ENCODE results near the gene MAB21L3. TPM values are rescaled to one million over a fixed set of nuclear protein-coding genes. Genes with fewer than 3 reads are reported as not detected.

The MAB21L3 gene
- total RNA-seq, 2 experiments from 2014 or later = not detected

DNA sequence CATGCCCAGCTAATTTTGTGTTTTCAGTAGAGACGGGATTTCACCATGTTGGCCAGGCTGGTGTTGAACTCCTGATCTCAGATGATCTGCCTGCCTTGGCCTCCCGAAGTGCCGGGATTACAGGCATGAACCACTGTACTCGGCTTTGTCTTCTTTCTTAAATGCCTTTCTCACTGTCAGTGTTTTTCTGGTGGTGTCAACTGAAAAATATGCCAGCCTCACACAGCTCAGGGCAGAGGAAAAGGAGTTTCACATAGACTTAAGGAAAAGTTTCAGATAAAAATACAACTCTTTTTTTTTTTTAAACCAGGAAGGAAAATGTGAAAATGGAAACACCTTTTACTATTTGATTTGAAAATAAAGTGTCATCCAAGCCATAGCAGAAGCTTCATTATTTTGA, 4.6 kb upstream of the MAB21L3 start:
- no peaks in the 10 kb centered on the region for H3K9me3 Mint-ChIP-seq
- CTCF ChIA-PET = no interaction called here
- H3K36me3 Mint-ChIP-seq (ENCODE audit: low read depth) = no peaks in the 10 kb centered on the region
- no peak overlapping the region for H3K27ac Mint-ChIP-seq
- no peak overlapping the region for H3K4me3 Mint-ChIP-seq
- H3K27me3 Mint-ChIP-seq = peaks cover 7% of the 10 kb centered on the region
- peaks cover 2% of the 10 kb centered on the region for H3K4me1 Mint-ChIP-seq (ENCODE audit: low read depth)
- intact Hi-C loops (cut with micrococcal nuclease) = no loop called here
- ATAC-seq (no peak), DNase-seq (no peak)
- POLR2A ChIA-PET = no interaction called here
- TF ChIP-seq, protein P1, sequence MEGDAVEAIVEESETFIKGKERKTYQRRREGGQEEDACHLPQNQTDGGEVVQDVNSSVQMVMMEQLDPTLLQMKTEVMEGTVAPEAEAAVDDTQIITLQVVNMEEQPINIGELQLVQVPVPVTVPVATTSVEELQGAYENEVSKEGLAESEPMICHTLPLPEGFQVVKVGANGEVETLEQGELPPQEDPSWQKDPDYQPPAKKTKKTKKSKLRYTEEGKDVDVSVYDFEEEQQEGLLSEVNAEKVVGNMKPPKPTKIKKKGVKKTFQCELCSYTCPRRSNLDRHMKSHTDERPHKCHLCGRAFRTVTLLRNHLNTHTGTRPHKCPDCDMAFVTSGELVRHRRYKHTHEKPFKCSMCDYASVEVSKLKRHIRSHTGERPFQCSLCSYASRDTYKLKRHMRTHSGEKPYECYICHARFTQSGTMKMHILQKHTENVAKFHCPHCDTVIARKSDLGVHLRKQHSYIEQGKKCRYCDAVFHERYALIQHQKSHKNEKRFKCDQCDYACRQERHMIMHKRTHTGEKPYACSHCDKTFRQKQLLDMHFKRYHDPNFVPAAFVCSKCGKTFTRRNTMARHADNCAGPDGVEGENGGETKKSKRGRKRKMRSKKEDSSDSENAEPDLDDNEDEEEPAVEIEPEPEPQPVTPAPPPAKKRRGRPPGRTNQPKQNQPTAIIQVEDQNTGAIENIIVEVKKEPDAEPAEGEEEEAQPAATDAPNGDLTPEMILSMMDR (IDR thresholded peaks at IDR 0.05) = no peak

DNA sequence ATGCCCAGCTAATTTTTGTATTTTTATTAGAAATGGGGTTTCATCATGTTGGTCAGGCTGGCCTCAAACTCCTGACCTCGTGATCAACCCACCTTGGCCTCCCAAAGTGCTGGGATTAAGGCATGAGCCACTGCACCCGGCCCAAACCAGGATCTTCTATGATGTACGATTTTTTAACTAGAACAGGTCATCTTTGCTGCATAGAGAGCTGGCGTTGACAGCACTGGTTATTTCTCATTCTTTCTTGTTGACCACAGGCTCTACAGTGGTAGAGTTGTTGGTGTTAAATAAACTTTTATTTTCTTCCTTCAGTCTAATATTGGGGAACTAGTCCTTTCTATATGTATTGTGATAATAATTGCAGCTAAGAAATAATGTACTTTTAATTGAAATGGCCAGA, 3.8 kb upstream of the MAB21L3 start:
- CTCF ChIA-PET = no interaction called here
- no peaks in the 10 kb centered on the region for H3K9me3 Mint-ChIP-seq
- no peak overlapping the region for H3K4me3 Mint-ChIP-seq
- POLR2A ChIA-PET = no interaction called here
- H3K4me1 Mint-ChIP-seq (ENCODE audit: low read depth) = peaks cover 2% of the 10 kb centered on the region
- H3K27ac Mint-ChIP-seq = no peak overlapping the region
- ATAC-seq (no peak), DNase-seq (no peak)
- no peaks in the 10 kb centered on the region for H3K36me3 Mint-ChIP-seq (ENCODE audit: low read depth)
- TF ChIP-seq, protein P1 (IDR thresholded peaks at IDR 0.05) = no peak
- peaks cover 5% of the 10 kb centered on the region for H3K27me3 Mint-ChIP-seq
- intact Hi-C loops (cut with micrococcal nuclease) = no loop called here

DNA sequence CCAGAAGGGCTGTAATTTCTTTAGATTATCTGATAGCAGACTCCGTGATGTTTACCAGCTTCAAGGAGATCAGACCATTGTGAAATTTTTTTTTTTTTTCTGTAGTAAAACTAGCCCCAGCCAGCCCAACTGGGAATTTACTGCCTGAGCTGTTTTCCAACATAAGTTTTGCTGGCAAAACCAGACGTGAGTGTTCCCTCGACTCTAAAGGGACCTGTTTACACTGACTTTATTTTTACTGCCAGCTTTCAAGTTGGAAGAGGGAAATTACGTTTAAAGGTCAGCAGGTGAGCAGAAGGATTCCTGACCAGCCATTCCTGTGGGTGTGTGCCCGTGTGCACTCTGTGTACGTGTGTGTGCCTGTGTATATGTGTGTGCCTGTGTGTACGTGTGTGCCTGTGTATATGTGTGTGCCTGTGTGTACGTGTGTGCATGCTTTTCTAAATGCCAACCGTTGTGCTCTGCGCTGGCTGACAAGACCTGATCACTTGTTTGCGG, 374 bp downstream of the MAB21L3 start:
- POLR2A ChIA-PET = interaction anchor here (0.6 kb wide), 1 partner anchor 206 kb away, joined by 4 read pairs; no protein-coding TSS in a partner anchor
- H3K9me3 Mint-ChIP-seq = no peaks in the 10 kb centered on the region
- TF ChIP-seq, protein P1 (IDR thresholded peaks at IDR 0.05) = no peak
- peaks cover 3% of the 10 kb centered on the region for H3K27me3 Mint-ChIP-seq
- no peak for DNase-seq
- peaks cover 2% of the 10 kb centered on the region for H3K4me1 Mint-ChIP-seq (ENCODE audit: low read depth)
- no peak for ATAC-seq
- H3K4me3 Mint-ChIP-seq = no peak overlapping the region
- H3K36me3 Mint-ChIP-seq (ENCODE audit: low read depth) = no peaks in the 10 kb centered on the region
- intact Hi-C loops (cut with micrococcal nuclease) = no loop called here
- CTCF ChIA-PET = interaction anchor here (1.3 kb wide), 1 partner anchor 10 kb away, joined by 3 read pairs; no protein-coding TSS in a partner anchor
- H3K27ac Mint-ChIP-seq = no peak overlapping the region

DNA sequence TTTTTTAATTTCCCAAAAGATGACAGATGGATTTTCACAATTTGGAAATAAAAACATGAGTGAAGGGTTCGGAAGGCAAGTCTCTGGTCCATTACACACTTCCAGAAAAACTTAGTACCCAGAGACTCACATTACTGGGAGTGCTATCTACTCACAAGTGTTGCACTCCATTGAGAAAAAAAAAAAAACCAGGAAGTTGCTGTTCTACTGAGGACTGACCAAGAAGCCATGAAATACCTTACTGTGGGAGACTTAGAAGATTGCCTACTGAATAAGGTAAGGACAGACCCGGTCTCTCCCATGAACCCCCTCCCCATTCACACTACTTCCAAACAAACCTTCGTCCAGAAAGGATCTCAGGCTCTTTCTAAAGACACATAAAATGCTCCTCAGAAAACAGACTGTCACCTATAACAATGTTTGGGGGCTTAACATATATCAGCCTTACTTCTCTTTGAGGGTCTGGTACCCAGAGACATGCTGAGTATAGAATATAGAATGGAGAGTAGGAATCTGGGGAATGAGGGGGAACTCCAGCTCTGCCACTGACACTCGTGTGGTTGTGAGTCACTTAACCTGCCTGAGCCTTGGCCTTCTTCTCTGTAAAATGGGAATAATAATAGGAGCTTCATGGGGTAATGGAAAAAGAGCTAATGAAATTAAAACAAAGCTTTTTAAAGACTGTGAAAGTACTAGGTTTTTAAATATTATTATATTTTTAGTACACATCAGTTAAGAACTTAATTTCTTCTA, 1.4 kb downstream of the MAB21L3 start:
- Mint-ChIP-seq H3K9me3 (no peaks in the 10 kb centered on the region), H3K4me1 (ENCODE audit: low read depth) (peaks cover 2% of the 10 kb centered on the region), H3K27me3 (peaks cover 3% of the 10 kb centered on the region), H3K36me3 (ENCODE audit: low read depth) (no peaks in the 10 kb centered on the region), H3K27ac (no peak overlapping the region), H3K4me3 (no peak overlapping the region)
- DNase-seq (no peak), ATAC-seq (no peak)
- CTCF ChIA-PET = no interaction called here
- TF ChIP-seq, protein P1 (IDR thresholded peaks at IDR 0.05) = no peak
- intact Hi-C loops (cut with micrococcal nuclease) = no loop called here
- POLR2A ChIA-PET = interaction anchor here (0.6 kb wide), 1 partner anchor 207 kb away, joined by 4 read pairs; no protein-coding TSS in a partner anchor

DNA sequence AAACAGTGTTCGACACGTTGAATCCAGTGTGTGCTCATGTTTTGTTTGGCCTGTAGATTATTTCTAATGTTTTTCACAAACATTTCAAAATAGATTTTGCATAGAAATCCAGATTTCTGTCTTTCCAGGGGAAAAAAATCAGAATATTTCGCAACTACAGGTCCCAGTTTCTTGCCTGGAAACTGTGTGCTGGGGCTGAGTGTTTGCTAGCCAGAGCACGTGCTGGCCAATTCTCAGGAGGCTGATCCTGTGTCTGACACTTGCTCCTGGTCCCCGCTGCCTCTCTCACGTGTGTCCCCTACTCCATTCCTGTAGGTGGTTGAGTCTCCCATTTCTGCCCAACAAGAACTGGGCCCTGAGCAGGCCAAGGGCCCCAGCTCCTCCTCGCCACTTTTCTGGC, 2.4 kb downstream of the MAB21L3 start:
- H3K4me3 Mint-ChIP-seq = no peak overlapping the region
- TF ChIP-seq, protein P1 (IDR thresholded peaks at IDR 0.05) = no peak
- peaks cover 3% of the 10 kb centered on the region for H3K27me3 Mint-ChIP-seq
- POLR2A ChIA-PET = no interaction called here
- CTCF ChIA-PET = no interaction called here
- no peaks in the 10 kb centered on the region for H3K9me3 Mint-ChIP-seq
- intact Hi-C loops (cut with micrococcal nuclease) = no loop called here
- no peak for DNase-seq
- H3K27ac Mint-ChIP-seq = no peak overlapping the region
- peaks cover 2% of the 10 kb centered on the region for H3K4me1 Mint-ChIP-seq (ENCODE audit: low read depth)
- ATAC-seq = no peak
- H3K36me3 Mint-ChIP-seq (ENCODE audit: low read depth) = no peaks in the 10 kb centered on the region

Measured in activated CD8-positive, alpha-beta T cell treated with anti-CD3 and anti-CD28 coated beads for 36 hours (primary cell).